Right lobe of liver (tissue), 4 donors: ENCODE measurements around the gene SRD5A3.

Experiments used
- CTCF ChIP-seq, 4 donors: fragments of 200-600 bp in 3 of 4; fragments of 450-650 bp in 1 of 4; IDR thresholded peaks; one replicate each; pipeline versions ENCODE4 v1.5.1 to v1.8.0; 2016 to 2022; ENCODE audit warnings: antibody characterized with exemption in 4 of 4, mild to moderate bottlenecking in 2 of 4
- POLR2A ChIP-seq: fragments of 450-650 bp; IDR thresholded peaks from one replicate; pipeline ENCODE4 v1.6.1; 2017; ENCODE audit warnings: antibody characterized with exemption, mild to moderate bottlenecking
- donor health status: DM: no; HTN: no; CAD: no.
- donor health status: DM: no; HTN: no; CAD: no.
- donor health status: DM: no; HTN: yes; CAD: no.

GRCh38 chr4:55354648-55355047 is 8.6 kb downstream of the SRD5A3 start:
- TF ChIP-seq CTCF (IDR thresholded peaks at IDR 0.05): no peak
- TF ChIP-seq POLR2A: no peak
